SK-N-MC (cell line): ENCODE data around the gene XKR7.

ENCODE experiments used
- DNase-seq: peaks from one replicate; pipeline ENCODE4 v3.0.0-alpha.2; 2011; ENCODE audit warnings: low read depth, low spot score
- H3K27ac ChIP-seq: fragments of 200-600 bp; sonication (generic); 2 replicates; pipeline ENCODE4 v1.5.1; 2016; ENCODE audit warnings: mixed run types
- H3K36me3 ChIP-seq: fragments of 200-600 bp; sonication (generic); 2 replicates; pipeline ENCODE4 v1.6.1; 2017; ENCODE audit warnings: antibody characterized with exemption, low read length, mixed read lengths; ENCODE audit not compliant: insufficient read depth
- H3K4me3 ChIP-seq: fragments of 200-600 bp; sonication (generic); 2 replicates; pipeline ENCODE4 v1.5.1; 2016
- H3K9ac ChIP-seq: fragments of 200-600 bp; sonication (generic); 2 replicates; pipeline ENCODE4 v1.8.0; 2017; ENCODE audit warnings: mixed run types, mixed read lengths; ENCODE audit not compliant: insufficient read length
- H3K9me3 ChIP-seq: fragments of 200-600 bp; sonication (generic); 2 replicates; pipeline ENCODE4 v1.6.1; 2017; ENCODE audit warnings: low read depth, mild to moderate bottlenecking, antibody characterized with exemption, low read length, moderate library complexity, mixed read lengths
- EZH2 ChIP-seq: fragments of 200-600 bp; sonication (generic); IDR thresholded peaks from one replicate; pipeline ENCODE4 v1.6.1; 2017; ENCODE audit warnings: antibody characterized with exemption
- FOXP2 ChIP-seq: optimal IDR thresholded peaks from 2 replicates; pipeline ENCODE3; 2011; ENCODE audit warnings: mild to moderate bottlenecking, moderate library complexity; ENCODE audit not compliant: insufficient read depth; ENCODE audit errors: extremely low read length, control extremely low read depth
- POLR2AphosphoS5 ChIP-seq: IDR thresholded peaks from 2 replicates; pipeline ENCODE4 v1.6.1; 2012; ENCODE audit warnings: mild to moderate bottlenecking, low read depth, low read length, borderline replicate concordance

The XKR7 gene

GRCh38 chr20:31984981-31985471 lies 17.1 kb downstream of the XKR7 start:
- H3K36me3 ChIP-seq, result no peaks in the 10 kb centered on the region
- H3K9ac ChIP-seq, result no peak overlapping the region
- H3K9me3 ChIP-seq, result no peaks in the 10 kb centered on the region
- DNase-seq, result no peak
- H3K4me3 ChIP-seq, result no peak overlapping the region
- TF ChIP-seq POLR2AphosphoS5, result no peak
- TF ChIP-seq EZH2, result no peak
- TF ChIP-seq FOXP2, result no peak
- no peak overlapping the region for H3K27ac ChIP-seq

DNA sequence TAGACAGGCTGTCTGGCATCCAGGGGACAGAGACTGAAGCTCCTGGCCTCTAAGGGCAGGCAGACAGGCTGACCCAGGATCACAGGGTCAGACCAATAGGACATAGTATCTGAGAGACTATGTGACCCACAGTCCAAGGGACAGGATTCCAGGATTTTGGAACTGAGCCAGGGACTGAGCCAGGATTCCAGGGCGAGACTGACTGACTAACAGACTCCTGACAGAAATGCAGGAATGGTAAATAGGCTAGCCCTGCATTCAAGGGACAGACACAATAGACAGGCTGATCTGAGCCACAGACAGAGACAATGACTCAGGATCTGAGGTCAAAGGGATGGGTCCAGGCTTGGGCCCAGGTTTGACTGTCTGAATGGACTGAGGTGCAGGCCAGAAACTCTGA lies 19.8 kb downstream of the XKR7 start:
- Histone ChIP-seq H3K36me3 (no peaks in the 10 kb centered on the region), H3K9ac (no peak overlapping the region), H3K9me3 (no peaks in the 10 kb centered on the region), H3K4me3 (no peak overlapping the region), H3K27ac (no peak overlapping the region)
- TF ChIP-seq EZH2, result no peak
- TF ChIP-seq POLR2AphosphoS5, result no peak
- TF ChIP-seq FOXP2, result no peak
- no peak for DNase-seq

DNA sequence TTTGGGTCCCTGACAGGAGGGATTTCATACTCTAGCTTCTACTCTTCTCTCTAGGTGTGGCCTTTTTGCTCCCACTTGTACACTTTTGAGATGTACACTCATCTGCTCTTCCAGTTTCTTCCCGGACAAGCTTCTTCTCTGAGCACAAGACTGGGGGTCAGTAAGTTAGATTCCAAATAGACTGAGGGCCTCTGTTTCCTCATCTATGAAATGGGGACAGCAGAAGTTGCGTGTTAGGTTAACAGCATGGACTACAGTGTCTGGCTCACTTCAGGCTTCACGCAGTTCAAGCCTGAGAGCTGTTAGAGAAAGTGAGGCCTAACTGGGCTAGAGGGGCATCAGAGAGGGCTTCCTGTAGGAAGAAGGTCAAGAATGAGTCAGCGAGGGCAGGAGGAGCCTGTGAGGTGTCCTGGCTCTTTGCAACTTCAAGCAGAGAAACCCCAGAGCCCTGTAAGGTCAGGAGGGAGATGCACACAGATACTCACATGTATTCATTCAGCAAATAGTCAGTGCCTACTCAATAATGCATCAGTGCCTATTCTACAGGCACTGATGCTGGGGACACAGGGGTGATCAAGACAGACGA lies 20.6 kb downstream of the XKR7 start:
- Histone ChIP-seq H3K4me3 (no peak overlapping the region), H3K36me3 (no peaks in the 10 kb centered on the region), H3K9me3 (no peaks in the 10 kb centered on the region), H3K9ac (no peak overlapping the region), H3K27ac (no peak overlapping the region)
- no peak for DNase-seq
- no peak for TF ChIP-seq POLR2AphosphoS5
- no peak for TF ChIP-seq EZH2
- no peak for TF ChIP-seq FOXP2

DNA sequence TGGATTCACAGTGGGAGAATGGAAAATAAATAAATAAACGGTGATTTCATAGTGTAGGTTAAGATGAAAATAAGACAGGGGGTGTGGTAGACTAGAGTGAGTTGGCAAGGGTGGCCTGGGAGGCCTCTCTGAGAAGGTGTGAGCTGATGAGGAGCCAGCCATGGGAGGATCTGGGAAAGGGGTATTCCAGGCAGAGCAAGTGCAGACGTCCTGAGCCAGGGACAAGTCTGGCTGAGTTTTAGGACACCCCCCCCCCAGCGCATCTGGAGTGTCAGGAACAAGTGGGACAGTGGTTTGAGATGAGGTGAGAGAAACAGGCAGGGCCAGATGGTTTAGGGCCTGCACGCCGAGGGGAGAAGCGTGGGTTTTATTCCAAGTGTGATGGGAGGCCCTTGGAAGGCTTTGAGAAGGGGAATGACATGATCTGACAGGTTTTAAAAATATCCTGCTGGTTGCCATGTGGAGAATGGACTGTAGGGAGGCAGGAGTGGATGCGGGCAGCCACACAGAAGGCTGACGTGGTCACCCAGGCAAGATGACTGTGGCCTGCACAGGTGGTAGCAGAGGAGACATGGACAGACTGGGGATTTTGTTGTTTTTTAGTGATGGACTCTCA lies 21.2 kb downstream of the XKR7 start:
- TF ChIP-seq POLR2AphosphoS5, result no peak
- no peak for TF ChIP-seq FOXP2
- no peak for TF ChIP-seq EZH2
- H3K27ac ChIP-seq, result no peak overlapping the region

GRCh38 chr20:31990641-31991338 lies 22.8 kb downstream of the XKR7 start:
- Histone ChIP-seq H3K9me3 (no peaks in the 10 kb centered on the region), H3K9ac (no peak overlapping the region), H3K4me3 (no peak overlapping the region), H3K36me3 (no peaks in the 10 kb centered on the region), H3K27ac (no peak overlapping the region)
- DNase-seq, result no peak
- TF ChIP-seq FOXP2 (no peak), POLR2AphosphoS5 (no peak), EZH2 (no peak)

More for the DNA sequence above, 21.2 kb downstream of the XKR7 start:
- Histone ChIP-seq H3K9ac (no peak overlapping the region), H3K36me3 (no peaks in the 10 kb centered on the region), H3K9me3 (no peaks in the 10 kb centered on the region), H3K4me3 (no peak overlapping the region)
- no peak for DNase-seq

DNA sequence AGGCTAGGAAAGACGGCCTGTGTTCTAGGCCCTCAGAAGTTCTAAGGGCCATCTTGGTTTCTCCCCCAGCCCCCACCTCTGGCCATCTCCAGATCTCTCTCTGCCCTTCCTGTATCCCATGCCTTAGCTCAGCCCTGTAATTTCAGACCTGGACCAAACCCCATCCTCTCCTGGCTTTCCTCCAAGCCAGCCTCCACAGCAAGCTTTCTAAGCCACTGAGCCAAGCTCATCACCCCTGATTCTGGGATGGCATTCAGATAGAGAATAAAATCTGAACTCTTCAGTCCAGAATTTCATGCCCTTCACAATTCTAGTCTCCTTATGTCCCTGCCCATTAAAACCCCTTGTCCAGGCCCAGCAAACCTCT lies 23.4 kb downstream of the XKR7 start:
- TF ChIP-seq EZH2, result no peak
- no peak for TF ChIP-seq FOXP2
- Histone ChIP-seq H3K27ac (no peak overlapping the region), H3K9ac (no peak overlapping the region), H3K4me3 (no peak overlapping the region), H3K9me3 (no peaks in the 10 kb centered on the region), H3K36me3 (no peaks in the 10 kb centered on the region)
- no peak for DNase-seq

DNA sequence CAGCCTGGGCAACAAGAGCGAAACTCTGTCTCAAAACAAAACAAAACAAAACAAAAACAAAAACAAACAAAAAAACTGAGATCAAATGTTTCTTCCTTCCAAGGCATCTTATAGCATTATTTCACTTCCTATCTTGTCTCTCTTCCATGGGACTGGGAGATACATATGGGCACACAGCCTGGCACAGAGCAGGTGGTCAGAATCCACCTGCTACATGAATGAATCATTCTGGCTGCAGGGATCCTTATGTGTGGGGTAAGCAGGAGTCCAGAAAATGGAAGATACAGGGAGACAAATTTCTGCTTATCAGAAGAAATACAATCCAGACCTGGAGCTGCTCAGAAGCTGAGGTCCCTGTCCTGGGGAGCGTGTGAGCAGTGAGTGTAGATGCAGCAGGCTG lies 24.1 kb downstream of the XKR7 start:
- no peak for TF ChIP-seq EZH2
- no peak for TF ChIP-seq POLR2AphosphoS5
- no peak for TF ChIP-seq FOXP2
- no peak for DNase-seq
- no peaks in the 10 kb centered on the region for H3K9me3 ChIP-seq
- H3K9ac ChIP-seq, result no peak overlapping the region
- no peak overlapping the region for H3K4me3 ChIP-seq
- no peak overlapping the region for H3K27ac ChIP-seq
- no peaks in the 10 kb centered on the region for H3K36me3 ChIP-seq

DNA sequence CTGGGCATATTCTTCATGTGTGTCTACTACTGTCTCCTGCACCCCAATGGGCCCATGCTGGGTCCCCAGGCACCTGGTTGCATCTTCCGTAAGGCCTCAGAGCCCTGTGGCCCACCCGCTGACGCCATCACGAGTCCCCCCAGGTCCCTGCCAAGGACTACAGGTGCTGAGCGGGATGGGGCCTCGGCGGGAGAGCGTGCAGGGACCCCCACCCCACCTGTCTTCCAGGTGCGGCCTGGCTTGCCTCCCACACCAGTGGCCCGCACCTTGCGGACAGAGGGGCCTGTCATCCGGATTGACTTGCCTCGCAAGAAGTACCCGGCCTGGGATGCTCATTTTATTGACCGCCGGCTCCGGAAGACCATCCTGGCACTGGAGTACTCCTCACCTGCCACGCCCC lies 29.0 kb downstream of the XKR7 start:
- H3K36me3 ChIP-seq, result no peaks in the 10 kb centered on the region
- no peak overlapping the region for H3K9ac ChIP-seq
- no peak overlapping the region for H3K27ac ChIP-seq
- TF ChIP-seq FOXP2 (no peak), POLR2AphosphoS5 (no peak), EZH2 (no peak)
- no peak for DNase-seq
- no peak overlapping the region for H3K4me3 ChIP-seq
- H3K9me3 ChIP-seq, result no peaks in the 10 kb centered on the region

GRCh38 chr20:31998246-31998645 lies 30.3 kb downstream of the XKR7 start:
- no peak overlapping the region for H3K9ac ChIP-seq
- no peaks in the 10 kb centered on the region for H3K36me3 ChIP-seq
- H3K27ac ChIP-seq, result no peak overlapping the region
- H3K9me3 ChIP-seq, result no peaks in the 10 kb centered on the region
- TF ChIP-seq FOXP2, result no peak
- H3K4me3 ChIP-seq, result no peak overlapping the region
- DNase-seq, result no peak
